Right renal pelvis (tissue), 4 donors: ENCODE data around the gene MAP4K4. TPM values are rescaled to one million over a fixed set of nuclear protein-coding genes. Genes with fewer than 3 reads are reported as not detected.
"Not testable (repeated sequence)": the region's sequence is repeated elsewhere in the genome, so short reads cannot be mapped to it uniquely, and the experiment has no call there.

Experiments
- DNase-seq, 4 donors: peaks; one replicate each; pipeline ENCODE4 v3.0.0-alpha.2; 2013; ENCODE audit warnings: low read depth in 4 of 4, low spot score in 3 of 4, missing footprints in 1 of 4
- polyA plus RNA-seq, 4 donors: library from polyadenylated mRNA; unstranded; fragments of 120-200 nt; gene quantifications; one replicate each; pipeline ENCODE4 v1.2.1, GENCODE V29; 2013; ENCODE audit not compliant: insufficient read length in 4 of 4

The MAP4K4 gene
- polyA plus RNA-seq, 4 donors, result 67.5 to 82.6 (median 78.0) TPM

- no peak for DNase-seq
Measured at GRCh38 chr2:101763496-101764333, 66.2 kb downstream of the MAP4K4 start.

- no peak for DNase-seq
Measured at GRCh38 chr2:101766337-101766736, 68.8 kb downstream of the MAP4K4 start.

GRCh38 chr2:101766871-101767739 is 69.6 kb downstream of the MAP4K4 start:
- no peak for DNase-seq

GRCh38 chr2:101768556-101769220 is 71.2 kb downstream of the MAP4K4 start:
- no peak for DNase-seq

GRCh38 chr2:101769726-101770125 is 72.2 kb downstream of the MAP4K4 start:
- DNase-seq, result not testable (repeated sequence)

- DNase-seq, result no peak
Measured at GRCh38 chr2:101770726-101771125, 73.2 kb downstream of the MAP4K4 start.

GRCh38 chr2:101771227-101771902 is 73.9 kb downstream of the MAP4K4 start:
- no peak for DNase-seq

GRCh38 chr2:101771910-101772321 is 74.4 kb downstream of the MAP4K4 start:
- DNase-seq, result no peak

GRCh38 chr2:101773137-101773536 is 75.6 kb downstream of the MAP4K4 start:
- no peak for DNase-seq

GRCh38 chr2:101773961-101774360 is 76.5 kb downstream of the MAP4K4 start:
- DNase-seq, result not testable (repeated sequence)

- DNase-seq, result no peak
Measured at GRCh38 chr2:101775092-101775491, 77.6 kb downstream of the MAP4K4 start.

- DNase-seq, result no peak
Measured at GRCh38 chr2:101775636-101776035, 78.1 kb downstream of the MAP4K4 start.

GRCh38 chr2:101776172-101777043 is 78.9 kb downstream of the MAP4K4 start:
- no peak for DNase-seq

GRCh38 chr2:101777337-101777736 is 79.8 kb downstream of the MAP4K4 start:
- no peak for DNase-seq

GRCh38 chr2:101778102-101778501 is 80.6 kb downstream of the MAP4K4 start:
- no peak for DNase-seq

GRCh38 chr2:101779190-101779589 is 81.7 kb downstream of the MAP4K4 start:
- DNase-seq, result no peak

GRCh38 chr2:101779656-101780055 is 82.1 kb downstream of the MAP4K4 start:
- DNase-seq, result no peak

GRCh38 chr2:101781326-101781725 is 83.8 kb downstream of the MAP4K4 start:
- DNase-seq, result no peak

GRCh38 chr2:101781791-101782426 is 84.4 kb downstream of the MAP4K4 start:
- no peak for DNase-seq
